Esophagus squamous epithelium (tissue), 5 donors: ENCODE data around the gene EIF3D. TPM values are rescaled to one million over a fixed set of nuclear protein-coding genes. Genes with fewer than 3 reads are reported as not detected.

ENCODE experiments used
- DNase-seq: peaks from one replicate; lab custom pipeline; 2025; lab: John Stamatoyannopoulos, UW
- H3K27ac ChIP-seq, 4 donors: fragments of 200-600 bp; sonication (generic); one replicate each; pipeline ENCODE4 v1.5.1; 2016 to 2019; ENCODE audit warnings: mild to moderate bottlenecking in 1 of 4
- H3K27me3 ChIP-seq, 4 donors: fragments of 200-600 bp; sonication (generic); 1 replicate in 3 of 4; 2 replicates in 1 of 4; pipeline versions ENCODE4 v1.5.1 to v1.6.0; 2017 to 2021; ENCODE audit warnings: antibody characterized with exemption in 1 of 4
- H3K36me3 ChIP-seq, 3 donors: fragments of 200-600 bp; sonication (generic); one replicate each; pipeline ENCODE4 v1.5.1; 2016 to 2019
- H3K4me1 ChIP-seq, 3 donors: fragments of 200-600 bp; sonication (generic); one replicate each; pipeline ENCODE4 v1.5.1; 2017 to 2019
- H3K4me3 ChIP-seq, 4 donors: fragments of 200-600 bp; sonication (generic); 1 replicate in 3 of 4; 2 replicates in 1 of 4; pipeline ENCODE4 v1.5.1; 2016 to 2019; ENCODE audit warnings: mild to moderate bottlenecking in 2 of 4, moderate library complexity in 1 of 4
- H3K9me3 ChIP-seq, 3 donors: fragments of 200-600 bp; sonication (generic); one replicate each; pipeline ENCODE4 v1.5.1; 2016 to 2019
- POLR2A ChIP-seq, 4 donors: fragments of 450-650 bp; IDR thresholded peaks; one replicate each; pipeline ENCODE4 v1.6.1; 2017; ENCODE audit warnings: antibody characterized with exemption in 4 of 4, mild to moderate bottlenecking in 4 of 4, moderate library complexity in 3 of 4
- WGBS, 2 donors: methylation state at CpG; one replicate each; pipeline ENCODE4 v1.1.5; 2018; 5-methylcytosine and 5-hydroxymethylcytosine counted together
- intact Hi-C: fragments of 100-400 bp; cut with DNase I; formaldehyde crosslinking; loops from one replicate; pipeline ENCODE4 v1.15.0; 2022
- total RNA-seq, 4 donors: library from RNA; depleted of rRNA; stranded (reverse); fragments of >200 nt; gene quantifications; one replicate each; pipeline ENCODE4 v1.1.0, GENCODE V29; 2016
- TF ChIP-seq, protein P1 (sequence below), 6 experiments: fragments of 450-650 bp in 4 of 6; fragments of 200-600 bp in 2 of 6; sonication (generic) in 2 of 6; IDR thresholded peaks; one replicate each; pipeline ENCODE4 v1.5.1; 2016 to 2019; ENCODE audit warnings: antibody characterized with exemption in 6 of 6, mild to moderate bottlenecking in 4 of 6, moderate library complexity in 4 of 6
- donor health status: DM: yes; HTN: yes; CAD: no.

EIF3D gene
- total RNA-seq, 4 donors from 2014 or later, result 250 to 385 (median 268) TPM

DNA sequence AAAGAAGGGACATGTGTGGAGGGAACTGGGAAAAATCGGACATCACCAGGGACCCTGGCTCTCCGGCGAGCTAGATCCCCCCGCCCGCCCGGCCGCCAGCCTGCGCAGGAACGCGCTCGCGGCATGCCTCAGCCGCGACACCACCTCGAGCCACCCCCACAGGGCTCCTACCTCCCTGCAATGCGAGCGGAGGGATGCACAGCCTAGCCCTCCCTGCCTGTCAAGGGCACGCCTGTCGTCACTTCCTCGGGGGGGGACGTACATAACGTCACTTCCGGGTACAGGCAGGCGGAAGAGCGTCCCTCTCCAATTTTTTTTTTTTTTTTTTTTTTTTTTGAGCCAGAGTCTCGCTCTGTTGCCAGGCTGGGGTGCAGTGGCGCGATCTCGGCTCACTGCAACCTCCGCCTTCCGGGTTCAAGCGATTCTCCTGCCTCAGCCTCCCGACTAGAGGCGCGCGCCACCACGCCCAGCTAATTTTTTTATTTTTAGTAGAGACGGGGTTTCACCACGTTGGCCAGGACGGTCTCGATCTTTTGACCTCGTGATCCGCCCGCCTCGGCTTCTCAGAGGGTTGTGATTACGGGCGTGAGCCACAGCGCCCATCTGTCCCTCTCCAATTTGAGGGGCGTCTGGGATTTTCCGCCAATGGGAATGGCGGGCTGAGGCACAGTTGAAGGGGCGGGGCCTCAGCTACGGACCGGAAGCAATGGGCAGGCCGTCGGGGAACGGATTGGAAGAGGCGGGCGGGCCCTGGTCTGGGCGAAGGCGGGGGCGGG, 47.4 kb downstream of the EIF3D start, which contains the start of gene TXN2:
TSS of gene TXN2 (minus strand) at position 248 of the 776 bp plus-strand sequence. CDS start 803 bp downstream, outside the sequence.
- H3K27ac ChIP-seq, result peak within 1 kb of the TSS; percentile 96 to 99 (median 99)
- peak within 1 kb of the TSS; percentile 46 to 81 (median 72) for H3K4me3 ChIP-seq
- TF ChIP-seq, protein P1, sequence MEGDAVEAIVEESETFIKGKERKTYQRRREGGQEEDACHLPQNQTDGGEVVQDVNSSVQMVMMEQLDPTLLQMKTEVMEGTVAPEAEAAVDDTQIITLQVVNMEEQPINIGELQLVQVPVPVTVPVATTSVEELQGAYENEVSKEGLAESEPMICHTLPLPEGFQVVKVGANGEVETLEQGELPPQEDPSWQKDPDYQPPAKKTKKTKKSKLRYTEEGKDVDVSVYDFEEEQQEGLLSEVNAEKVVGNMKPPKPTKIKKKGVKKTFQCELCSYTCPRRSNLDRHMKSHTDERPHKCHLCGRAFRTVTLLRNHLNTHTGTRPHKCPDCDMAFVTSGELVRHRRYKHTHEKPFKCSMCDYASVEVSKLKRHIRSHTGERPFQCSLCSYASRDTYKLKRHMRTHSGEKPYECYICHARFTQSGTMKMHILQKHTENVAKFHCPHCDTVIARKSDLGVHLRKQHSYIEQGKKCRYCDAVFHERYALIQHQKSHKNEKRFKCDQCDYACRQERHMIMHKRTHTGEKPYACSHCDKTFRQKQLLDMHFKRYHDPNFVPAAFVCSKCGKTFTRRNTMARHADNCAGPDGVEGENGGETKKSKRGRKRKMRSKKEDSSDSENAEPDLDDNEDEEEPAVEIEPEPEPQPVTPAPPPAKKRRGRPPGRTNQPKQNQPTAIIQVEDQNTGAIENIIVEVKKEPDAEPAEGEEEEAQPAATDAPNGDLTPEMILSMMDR (IDR thresholded peaks at IDR 0.05), result peak in 1 of 6 experiments; percentile 7
- peak in 3 of 4 donors; percentile 81 to 85 (median 84) for TF ChIP-seq POLR2A (IDR thresholded peaks at IDR 0.05)
- peak; percentile 81 for DNase-seq
- intact Hi-C loops, result no loop called here
- no peaks in the 10 kb centered on the region for H3K27me3 ChIP-seq
- H3K36me3 ChIP-seq, result peaks cover 7 to 36% (median 30%) of the 10 kb centered on the region in 3 donors
- H3K9me3 ChIP-seq, result no peaks in the 10 kb centered on the region
- WGBS, 2 donors, result 0 to 1% methylated on average over 39 to 51 of the region's 62 CpGs
- H3K4me1 ChIP-seq, result peaks cover 16 to 41% (median 18%) of the 10 kb centered on the region in 3 donors

DNA sequence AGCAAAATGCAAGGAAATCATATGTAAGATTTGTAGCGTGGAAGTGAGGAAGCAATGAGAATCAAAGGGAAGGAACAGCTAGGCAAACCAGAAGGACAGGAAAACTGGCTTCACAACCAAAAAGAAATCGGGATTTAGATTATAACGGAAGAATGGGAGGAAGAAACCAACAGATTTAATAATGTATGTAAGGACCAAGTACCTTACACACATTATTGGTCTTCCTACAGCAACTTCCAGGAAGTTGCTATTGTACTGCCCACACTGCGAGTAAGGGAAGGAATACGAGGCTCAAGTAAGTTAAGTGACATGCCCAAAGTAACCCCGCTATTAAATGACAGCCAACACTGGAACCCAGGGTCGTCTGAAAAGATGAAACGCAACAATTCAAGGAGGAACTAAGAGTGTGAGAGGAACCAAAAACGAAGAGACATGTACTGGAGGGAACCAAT, 48.0 kb downstream of the EIF3D start:
- intact Hi-C loops, result no loop called here
- 6 to 7% methylated on average over 9 of the region's 9 CpGs for WGBS, 2 donors

DNA sequence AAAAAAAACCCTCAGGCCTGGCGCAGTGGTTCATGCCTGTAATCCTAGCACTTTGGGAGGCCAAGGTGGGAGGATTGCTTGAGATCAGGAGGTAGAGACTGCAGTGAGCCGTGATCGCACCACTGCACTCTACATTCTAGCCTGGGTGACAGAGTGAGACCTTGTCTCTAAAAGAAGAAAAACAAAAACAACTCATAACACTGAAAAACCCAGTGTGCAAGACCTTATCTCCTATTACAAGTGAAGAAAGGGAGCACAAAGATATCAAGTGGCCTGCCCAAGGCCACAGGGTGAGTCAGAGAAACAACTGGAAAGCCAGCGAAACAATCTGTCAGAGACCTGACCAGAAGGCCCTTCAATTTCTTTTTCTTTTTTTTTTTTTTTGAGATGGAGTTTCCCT, 50.0 kb downstream of the EIF3D start:
- Histone ChIP-seq H3K4me1 (peaks cover 15 to 36% (median 16%) of the 10 kb centered on the region in 3 donors), H3K36me3 (peaks cover 13 to 62% (median 46%) of the 10 kb centered on the region in 3 donors), H3K4me3 (no peak overlapping the region), H3K27ac (no peak overlapping the region), H3K27me3 (no peaks in the 10 kb centered on the region), H3K9me3 (no peaks in the 10 kb centered on the region)
- TF ChIP-seq, protein P1 (IDR thresholded peaks at IDR 0.05), result no peak
- no peak for TF ChIP-seq POLR2A (IDR thresholded peaks at IDR 0.05)
- WGBS, 2 donors, result 96 to 97% methylated on average over 4 of the region's 4 CpGs
- intact Hi-C loops, result no loop called here
- no peak for DNase-seq

More for the DNA sequence above, 48.0 kb downstream of the EIF3D start:
- no peak for TF ChIP-seq POLR2A (IDR thresholded peaks at IDR 0.05)
- TF ChIP-seq, protein P1 (IDR thresholded peaks at IDR 0.05), result no peak
- Histone ChIP-seq H3K4me3 (peak overlapping the region; percentile 46 to 81 (median 72)), H3K27ac (peak overlapping the region; percentile 96 to 99 (median 99)), H3K9me3 (no peaks in the 10 kb centered on the region), H3K27me3 (no peaks in the 10 kb centered on the region), H3K36me3 (peaks cover 7 to 42% (median 36%) of the 10 kb centered on the region in 3 donors), H3K4me1 (peaks cover 16 to 41% (median 18%) of the 10 kb centered on the region in 3 donors)
- DNase-seq, result no peak

DNA sequence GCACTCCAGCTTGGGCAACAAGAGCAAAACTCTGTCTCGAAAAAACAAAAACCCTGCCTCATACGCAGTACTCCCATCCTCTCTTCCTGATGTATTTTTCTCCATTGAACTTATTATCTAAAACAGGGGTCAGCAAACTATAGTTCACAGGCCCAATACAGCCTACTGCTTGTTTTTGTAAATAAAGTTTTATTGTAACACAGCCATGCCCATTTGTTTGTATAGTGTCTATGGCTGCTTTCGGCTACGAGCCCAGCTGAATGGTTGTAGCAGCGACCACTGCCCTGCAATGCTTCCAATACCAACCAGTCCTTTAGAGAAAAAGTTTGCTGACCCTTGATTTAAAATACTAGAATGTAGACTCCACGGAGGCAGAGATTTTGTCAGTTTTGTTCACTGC, 53.6 kb downstream of the EIF3D start:
- WGBS, 2 donors, result 96% methylated on average over 6 of the region's 6 CpGs

More for the DNA sequence above, 53.6 kb downstream of the EIF3D start:
- intact Hi-C loops, result no loop called here
- Histone ChIP-seq H3K27me3 (no peaks in the 10 kb centered on the region), H3K27ac (peak overlapping the region in 1 of 4 donors; percentile 88), H3K36me3 (peaks cover 13 to 94% (median 52%) of the 10 kb centered on the region in 3 donors), H3K9me3 (no peaks in the 10 kb centered on the region), H3K4me1 (peaks cover 5 to 42% (median 13%) of the 10 kb centered on the region in 3 donors), H3K4me3 (no peak overlapping the region)
- TF ChIP-seq, protein P1 (IDR thresholded peaks at IDR 0.05), result no peak
- TF ChIP-seq POLR2A (IDR thresholded peaks at IDR 0.05), result no peak
- no peak for DNase-seq
